Left ventricle myocardium superior (tissue), 1 donor: ENCODE results near the gene MTHFD2. TPM values are rescaled to one million over a fixed set of nuclear protein-coding genes. Genes with fewer than 3 reads are reported as not detected.
"Not testable (repeated sequence)": the region's sequence is repeated elsewhere in the genome, so short reads cannot be mapped to it uniquely, and the experiment has no call there.

ENCODE experiments used
- ATAC-seq: fragments of 200-7000 bp; cut with Tn5 transposase; one replicate; pipeline ENCODE4 v1.9.1; 2020; ENCODE audit warnings: mild to moderate bottlenecking, moderate library complexity
- DNase-seq: peaks from one replicate; pipeline ENCODE4 v3.0.0-alpha.2; 2020
- intact Hi-C: fragments of 100-400 bp; cut with micrococcal nuclease; formaldehyde crosslinking; loops from one replicate; pipeline ENCODE4 v1.11.0; 2022
- total RNA-seq: library from RNA; stranded (reverse); fragmentation: NEBNext Ultra II Directional; extraction: Animal tissue kit (Norgen Biotek cat#: 25700); gene quantifications from one replicate; pipeline ENCODE4 v1.2.1, GENCODE V29; 2021
- donor health status: DM: no; HTN: yes; CAD: no; lungs with severe emphysema.

Gene MTHFD2
- total RNA-seq, 1 donor from 2014 or later = 20.0 TPM

DNA sequence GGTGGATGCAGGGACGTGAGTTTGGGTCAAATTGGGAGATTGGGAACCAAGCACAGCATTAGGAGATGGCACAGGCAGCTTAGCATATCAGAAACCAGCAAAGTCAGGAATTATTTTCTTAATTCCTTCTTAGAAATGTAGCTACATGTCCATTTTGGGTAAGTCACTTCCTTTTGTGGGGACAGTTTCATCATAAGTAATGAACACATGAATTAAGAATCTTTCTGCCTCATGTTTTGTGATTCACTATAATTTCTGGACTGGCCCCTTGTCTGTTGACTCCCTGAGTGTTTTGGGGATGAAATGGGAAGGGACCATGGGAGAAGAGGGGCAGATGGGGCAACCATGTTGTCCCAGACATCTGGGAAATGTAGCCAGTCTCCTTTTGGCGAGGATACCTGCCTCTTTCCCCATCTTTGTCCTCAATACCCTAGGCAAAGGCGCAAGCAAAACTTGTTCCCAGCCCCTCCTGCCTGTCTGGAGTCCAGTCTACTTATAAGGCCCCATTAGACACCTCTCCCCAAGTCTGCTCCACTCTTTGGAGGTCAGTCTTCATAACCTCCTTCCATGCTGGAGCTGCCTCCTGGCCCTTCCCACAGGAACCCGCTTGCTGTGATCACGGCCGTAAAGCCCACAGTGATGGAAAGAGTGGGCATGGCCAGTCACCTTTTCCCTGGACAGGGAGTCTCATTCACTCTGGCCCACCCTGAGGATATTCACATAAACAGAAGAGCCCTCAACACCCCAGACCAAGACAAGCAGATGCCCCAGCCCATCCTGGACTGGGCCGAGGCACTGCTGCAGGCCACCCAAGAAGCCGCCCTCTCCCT is 25.7 kb downstream of the MTHFD2 start:
- ATAC-seq (no peak), DNase-seq (no peak)
- intact Hi-C loops = no loop called here

DNA sequence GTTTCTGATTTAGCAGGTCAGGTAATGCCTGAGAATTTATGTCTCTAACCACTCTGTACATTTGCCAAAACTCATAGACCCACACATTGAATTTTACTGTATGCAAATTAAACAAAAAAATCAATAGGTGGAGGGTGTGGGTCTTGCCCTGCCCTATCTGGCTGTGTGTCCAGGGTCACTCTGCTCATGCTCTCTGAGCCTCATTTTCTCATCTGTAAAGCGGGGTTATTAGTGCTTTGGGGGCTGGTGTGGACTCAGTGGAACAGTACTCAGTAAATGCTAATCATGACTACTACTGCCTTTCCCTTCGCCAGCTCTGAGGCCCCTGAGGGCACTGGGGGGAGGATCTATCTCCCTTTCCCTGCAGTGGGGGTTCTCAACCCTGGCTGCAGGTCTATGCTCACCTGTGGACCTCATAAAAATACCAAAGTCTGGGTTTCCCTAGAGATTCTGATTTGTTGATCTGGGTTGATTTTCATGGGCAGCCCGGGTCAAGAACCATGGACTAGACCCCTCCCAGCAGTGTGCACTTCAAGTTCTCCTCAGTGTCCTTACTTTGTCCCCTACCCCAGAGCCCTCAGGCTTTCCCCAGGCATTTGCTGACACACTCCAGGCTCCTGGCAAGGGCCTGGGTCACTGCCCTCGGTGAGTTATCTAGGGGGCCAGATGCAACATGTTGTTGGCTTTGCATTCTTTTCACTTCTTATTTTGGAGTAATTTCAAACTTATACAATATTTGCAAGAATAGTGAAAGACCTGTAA is 27.5 kb downstream of the MTHFD2 start:
- ATAC-seq (peak; percentile 74), DNase-seq (peak; percentile 41)
- intact Hi-C loops = no loop called here

DNA sequence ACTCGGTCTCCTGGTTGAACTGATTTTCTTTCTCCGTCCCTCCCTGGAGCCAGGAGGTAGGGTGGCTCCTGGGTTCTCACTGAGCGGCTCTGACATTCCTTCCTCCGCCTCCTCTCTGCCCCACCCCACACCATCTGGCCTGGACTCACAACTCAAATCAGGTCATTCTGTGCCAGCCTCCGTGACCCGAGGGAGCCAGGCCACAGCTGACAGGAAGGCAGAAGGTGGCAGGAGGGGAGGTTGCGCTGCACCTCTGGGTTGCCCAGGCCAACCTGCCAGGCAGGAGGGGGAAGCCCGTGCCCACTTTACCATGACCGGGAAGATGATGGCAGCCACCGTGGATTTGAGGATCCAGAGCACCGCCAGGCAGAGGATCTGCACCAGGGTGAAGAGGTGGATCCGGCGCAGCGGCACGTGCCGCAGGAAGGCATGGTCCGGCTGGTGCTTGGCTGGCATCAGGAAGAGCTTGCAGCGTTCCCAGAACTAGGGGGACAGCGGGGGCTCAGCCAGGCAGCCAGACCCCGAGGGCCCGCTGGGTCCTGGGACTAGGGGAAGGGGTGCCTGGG is 28.3 kb downstream of the MTHFD2 start:
- DNase-seq (peak; percentile 72), ATAC-seq (peak; percentile 90)
- intact Hi-C loops = no loop called here

DNA sequence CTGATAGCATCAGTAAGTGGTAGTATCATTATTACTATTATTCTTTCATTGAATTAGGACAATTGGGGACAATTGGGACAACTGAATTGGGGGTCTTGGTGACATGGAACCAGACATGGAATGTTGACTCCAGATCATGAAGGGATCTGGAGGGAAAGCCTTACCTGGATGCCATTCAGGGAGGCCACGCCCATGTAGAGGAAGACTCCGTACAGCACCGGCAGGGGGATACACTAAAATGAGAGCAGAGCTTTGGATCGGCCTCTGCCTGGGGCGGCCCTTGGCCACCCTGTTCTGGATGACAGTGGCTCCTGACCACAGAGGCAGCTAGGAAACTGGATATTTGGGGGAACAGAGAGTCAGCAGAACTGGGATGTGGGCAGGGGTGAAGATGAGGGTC is 29.2 kb downstream of the MTHFD2 start:
- DNase-seq (no peak), ATAC-seq (peak; percentile 40)
- intact Hi-C loops = no loop called here

DNA sequence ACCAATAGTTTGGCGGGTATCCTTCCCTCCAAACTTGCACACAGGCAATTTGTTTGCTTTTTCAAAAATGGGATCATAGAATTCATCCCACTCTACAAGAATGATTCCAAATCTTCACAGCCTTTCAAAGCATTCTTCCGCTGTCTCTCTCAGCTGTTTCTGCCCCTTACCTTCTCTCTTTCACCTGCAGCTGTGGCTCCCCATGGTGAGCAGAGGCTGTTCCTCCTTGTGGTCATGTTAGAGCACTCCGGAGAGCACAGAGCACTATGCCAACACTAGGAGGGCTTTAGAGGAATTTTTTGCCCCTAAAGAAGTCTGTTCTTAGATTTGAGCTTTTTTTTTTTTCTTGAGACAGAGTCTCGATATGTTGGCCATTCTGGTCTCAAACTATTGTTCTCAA is 30.4 kb downstream of the MTHFD2 start:
- intact Hi-C loops = no loop called here
- no peak for ATAC-seq
- DNase-seq = no peak

DNA sequence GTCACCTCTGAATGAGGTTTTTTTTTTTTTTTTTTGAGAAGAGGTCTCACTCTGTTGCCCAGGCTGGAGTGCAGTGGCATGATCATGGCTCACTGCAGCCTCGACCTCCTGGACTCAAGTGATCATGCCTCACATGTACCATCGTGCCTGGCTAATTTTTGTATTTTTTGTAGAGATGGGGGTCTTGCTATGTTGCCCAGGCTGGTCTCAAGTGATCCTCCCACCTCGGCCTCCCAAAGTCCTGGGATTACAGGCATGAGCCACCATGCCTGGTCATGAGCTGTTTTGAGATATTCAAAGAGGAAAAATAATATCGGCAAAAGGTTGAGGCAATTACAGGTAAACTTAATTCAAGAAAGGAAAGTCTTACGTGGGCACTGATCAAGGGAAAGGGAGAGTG is 31.4 kb downstream of the MTHFD2 start:
- ATAC-seq, intact Hi-C loops: not testable (repeated sequence)

DNA sequence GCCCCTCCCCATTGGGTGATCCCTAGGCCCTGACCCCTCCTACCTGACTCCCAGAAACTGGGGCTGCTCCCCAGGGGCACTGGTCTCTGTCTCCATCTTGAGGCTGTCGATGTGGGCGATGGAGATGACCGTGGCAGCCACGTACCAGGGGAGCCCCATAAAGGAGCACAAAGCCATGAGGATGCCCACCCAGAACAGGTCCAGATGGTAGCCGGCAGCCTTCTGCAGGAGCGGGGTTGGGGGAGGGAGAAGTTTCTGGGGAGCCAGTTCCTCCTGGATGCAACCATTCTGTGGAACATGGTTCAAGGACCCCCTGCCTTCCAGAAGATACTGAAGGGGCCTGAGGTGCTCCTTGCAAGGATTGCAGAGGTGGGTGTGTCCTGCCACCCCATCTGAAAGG is 34.0 kb downstream of the MTHFD2 start:
- intact Hi-C loops = no loop called here
- DNase-seq (no peak), ATAC-seq (no peak)

More for the DNA sequence above, 31.4 kb downstream of the MTHFD2 start:
- DNase-seq = not testable (repeated sequence)

DNA sequence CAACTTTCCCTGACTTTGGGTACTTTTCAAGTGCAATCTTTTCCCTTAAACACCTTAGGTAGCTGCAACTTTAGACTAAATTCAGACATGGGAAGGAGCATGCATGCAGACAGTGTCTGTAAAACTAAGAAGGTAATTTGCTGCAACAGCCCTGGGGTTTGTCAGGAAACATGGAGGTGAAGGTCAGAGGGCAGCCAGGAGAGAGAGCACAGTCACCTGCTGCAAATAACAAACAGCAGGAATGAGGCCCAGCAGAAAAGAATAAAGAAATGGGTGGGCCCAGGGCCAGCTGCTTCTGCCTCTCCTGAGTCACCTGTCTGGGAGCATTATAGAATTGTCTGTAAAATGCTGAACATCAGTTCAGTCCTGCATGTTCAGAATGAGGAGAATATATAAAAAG is 35.2 kb downstream of the MTHFD2 start:
- DNase-seq (no peak), ATAC-seq (no peak)
- intact Hi-C loops = no loop called here

- DNase-seq (no peak), ATAC-seq (no peak)
- intact Hi-C loops = no loop called here
Measured at GRCh38 chr2:74235041-74235440, 36.6 kb downstream of the MTHFD2 start.

DNA sequence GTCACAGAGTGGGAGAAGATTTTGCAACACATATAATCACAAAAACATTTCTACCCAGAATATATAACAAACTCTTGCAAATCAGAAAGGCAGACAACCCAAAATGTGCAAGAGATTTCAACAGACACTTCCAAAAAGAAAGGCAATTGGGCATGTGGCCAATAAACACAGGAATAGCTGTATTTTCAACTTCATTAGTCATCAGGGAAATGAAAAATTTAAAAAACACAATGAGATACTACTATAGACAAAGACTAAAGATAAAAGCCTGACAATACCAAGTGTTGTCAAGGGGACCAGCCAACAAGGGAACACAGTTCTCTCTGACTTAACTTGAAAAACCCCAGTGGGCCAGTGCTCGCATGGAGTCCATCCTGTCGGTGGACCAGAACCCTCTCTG is 40.5 kb downstream of the MTHFD2 start:
- DNase-seq (no peak), ATAC-seq (no peak)
- intact Hi-C loops = no loop called here

- no peak for ATAC-seq
- DNase-seq = no peak
- intact Hi-C loops = no loop called here
Measured at GRCh38 chr2:74239346-74239745, 40.9 kb downstream of the MTHFD2 start.

GRCh38 chr2:74242354-74243071 is 44.1 kb downstream of the MTHFD2 start:
- intact Hi-C loops = no loop called here
- DNase-seq = no peak
- ATAC-seq = no peak

GRCh38 chr2:74244286-74244685 is 45.9 kb downstream of the MTHFD2 start:
- ATAC-seq (no peak), DNase-seq (no peak)
- intact Hi-C loops = no loop called here

GRCh38 chr2:74246496-74247195 is 48.2 kb downstream of the MTHFD2 start:
- intact Hi-C loops = no loop called here
- DNase-seq (no peak), ATAC-seq (no peak)

GRCh38 chr2:74249406-74250122 is 51.1 kb downstream of the MTHFD2 start:
- DNase-seq (no peak), ATAC-seq (no peak)
- intact Hi-C loops = no loop called here

DNA sequence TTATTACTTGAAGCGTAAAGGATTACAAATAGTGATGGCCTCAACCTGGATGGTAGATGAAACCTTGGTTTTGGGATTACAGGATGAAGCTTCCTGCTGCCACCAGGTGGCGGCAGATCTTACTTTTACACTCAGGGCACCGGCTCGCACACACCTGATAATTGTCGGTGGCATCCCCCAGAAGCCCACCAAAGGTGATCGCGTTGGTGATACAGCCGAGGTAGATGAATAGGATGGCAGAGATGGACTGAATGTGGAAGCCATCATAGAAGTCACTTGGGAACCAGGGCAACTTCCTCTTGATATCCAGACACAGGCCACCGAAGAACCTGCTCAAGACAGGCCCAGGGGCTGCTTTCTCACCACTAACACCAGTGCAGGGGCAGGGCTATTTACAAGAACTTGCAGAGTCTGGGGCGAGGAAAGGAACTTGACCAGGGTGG is 51.8 kb downstream of the MTHFD2 start:
- DNase-seq = peak; percentile 66
- ATAC-seq = peak; percentile 21
- intact Hi-C loops = no loop called here

DNA sequence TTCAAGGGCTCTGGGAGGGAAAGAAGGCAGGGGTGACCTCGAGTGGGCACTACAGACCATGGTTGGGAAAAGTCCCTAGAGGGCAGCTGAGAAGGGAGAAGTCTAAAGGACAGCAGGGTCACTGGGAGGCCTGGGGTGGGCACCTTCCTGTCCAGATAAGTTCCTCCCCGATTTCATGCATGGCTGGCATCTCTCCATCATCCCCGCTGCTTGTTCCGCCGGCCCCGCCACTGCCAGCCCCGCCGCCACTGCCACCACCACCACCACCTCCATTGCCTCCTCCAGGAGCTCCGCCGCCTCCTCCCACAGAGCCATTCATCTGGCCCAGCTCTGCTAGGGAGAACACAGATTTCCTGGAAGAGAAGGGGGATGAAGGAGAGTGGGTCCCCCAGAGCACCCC is 53.6 kb downstream of the MTHFD2 start:
- no peak for ATAC-seq
- intact Hi-C loops = no loop called here
- DNase-seq = no peak

DNA sequence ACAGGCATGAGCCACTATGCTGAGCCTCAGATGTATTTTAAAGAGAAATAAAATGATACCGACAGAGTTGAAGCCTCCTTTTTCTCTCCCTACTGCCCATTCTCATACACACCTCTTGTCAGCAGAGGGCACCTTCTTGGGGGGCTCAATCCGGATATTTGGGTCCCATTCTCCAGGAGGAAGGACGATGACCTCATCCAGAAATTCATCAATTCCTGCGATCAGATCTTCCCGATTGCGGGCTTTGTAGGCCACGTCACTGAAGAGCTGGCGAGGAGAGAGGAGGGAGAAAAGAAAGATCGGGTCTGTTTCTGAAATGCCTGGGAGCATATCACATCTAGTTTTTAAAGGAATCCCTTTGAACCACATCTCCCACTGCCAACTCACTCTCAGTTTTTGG is 54.4 kb downstream of the MTHFD2 start:
- ATAC-seq = no peak
- DNase-seq = no peak
- intact Hi-C loops = no loop called here
